ENCODE measurements around the gene BMP2. TPM values are rescaled to one million over a fixed set of nuclear protein-coding genes. Genes with fewer than 3 reads are reported as not detected.

BMP2 gene
- total and polyA plus RNA-seq, 2 donors from 2014 or later: 3.3 to 8.7 TPM

GRCh38 chr20:6746901-6747609 is 20.4 kb upstream of the BMP2 start:
- DNase-seq (no peak), FAIRE-seq (no peak)
- TF ChIP-seq CTCF (IDR thresholded peaks at IDR 0.05; ENCODE audit: borderline replicate concordance, extremely low read depth, insufficient read depth): no peak
- Histone ChIP-seq H3K4me1 (ENCODE audit: control insufficient read depth in 2 of 3, insufficient read depth in 2 of 3, low read depth in 1 of 3, low read length in 3 of 3) (no peaks in the 10 kb centered on the region), H3K27ac (ENCODE audit: low read depth in 2 of 2, low read length in 2 of 2) (no peak overlapping the region), H3K9ac (ENCODE audit: low read length in 3 of 3) (no peak overlapping the region), H3K27me3 (ENCODE audit: control insufficient read depth, insufficient read depth, low read length) (no peaks in the 10 kb centered on the region), H3K36me3 (ENCODE audit: control insufficient read depth in 2 of 3, insufficient read depth in 3 of 3, low read length in 3 of 3) (no peaks in the 10 kb centered on the region), H3K9me3 (ENCODE audit: control insufficient read depth in 2 of 3, insufficient read depth in 1 of 3, low read length in 3 of 3) (no peaks in the 10 kb centered on the region), H3K4me3 (ENCODE audit: low read length in 3 of 3) (no peak overlapping the region)
- intact Hi-C loops (cut with DNase I): no loop called here

DNA sequence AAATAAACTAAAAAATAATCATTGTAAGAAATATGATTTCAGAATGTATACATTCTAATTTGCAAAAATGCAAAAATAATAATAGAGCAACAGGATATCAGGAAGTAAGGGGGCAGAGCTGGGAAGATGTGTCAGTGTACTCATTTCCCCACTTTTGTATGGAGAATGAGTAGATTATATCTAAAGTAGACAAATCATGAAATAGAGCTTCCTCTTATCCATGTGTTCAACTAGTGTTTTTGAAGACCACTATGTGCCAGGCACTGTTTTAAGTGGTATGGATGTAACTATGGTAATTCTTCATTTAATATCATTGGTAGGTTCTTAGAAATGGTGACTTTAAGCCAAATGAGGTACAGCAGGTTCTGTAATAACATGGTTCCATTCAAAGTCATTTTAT is 17.0 kb upstream of the BMP2 start:
- H3K36me3 ChIP-seq (ENCODE audit: control insufficient read depth in 2 of 3, insufficient read depth in 3 of 3, low read length in 3 of 3): no peaks in the 10 kb centered on the region
- H3K9ac ChIP-seq (ENCODE audit: low read length in 3 of 3): no peak overlapping the region
- no peak overlapping the region for H3K27ac ChIP-seq (ENCODE audit: low read depth in 2 of 2, low read length in 2 of 2)
- no peaks in the 10 kb centered on the region for H3K27me3 ChIP-seq (ENCODE audit: control insufficient read depth, insufficient read depth, low read length)
- TF ChIP-seq CTCF (IDR thresholded peaks at IDR 0.05; ENCODE audit: borderline replicate concordance, extremely low read depth, insufficient read depth): no peak
- intact Hi-C loops (cut with DNase I): no loop called here
- no peaks in the 10 kb centered on the region for H3K4me1 ChIP-seq (ENCODE audit: control insufficient read depth in 2 of 3, insufficient read depth in 2 of 3, low read depth in 1 of 3, low read length in 3 of 3)
- FAIRE-seq (no peak), DNase-seq (no peak)
- H3K4me3 ChIP-seq (ENCODE audit: low read length in 3 of 3): no peak overlapping the region
- peaks cover 0 to 5% (median 0%) of the 10 kb centered on the region in 3 donors for H3K9me3 ChIP-seq (ENCODE audit: control insufficient read depth in 2 of 3, insufficient read depth in 1 of 3, low read length in 3 of 3)

GRCh38 chr20:6756693-6757595 is 10.5 kb upstream of the BMP2 start:
- Histone ChIP-seq H3K36me3 (ENCODE audit: control insufficient read depth in 2 of 3, insufficient read depth in 3 of 3, low read length in 3 of 3) (no peaks in the 10 kb centered on the region), H3K4me1 (ENCODE audit: control insufficient read depth in 2 of 3, insufficient read depth in 2 of 3, low read depth in 1 of 3, low read length in 3 of 3) (no peaks in the 10 kb centered on the region), H3K9ac (ENCODE audit: low read length in 3 of 3) (no peak overlapping the region), H3K27ac (ENCODE audit: low read depth in 2 of 2, low read length in 2 of 2) (no peak overlapping the region), H3K4me3 (ENCODE audit: low read length in 3 of 3) (no peak overlapping the region), H3K27me3 (ENCODE audit: control insufficient read depth, insufficient read depth, low read length) (no peaks in the 10 kb centered on the region), H3K9me3 (ENCODE audit: control insufficient read depth in 2 of 3, insufficient read depth in 1 of 3, low read length in 3 of 3) (peaks cover 0 to 5% (median 0%) of the 10 kb centered on the region in 3 donors)
- FAIRE-seq: no peak
- intact Hi-C loops (cut with DNase I): no loop called here
- DNase-seq: no peak
- TF ChIP-seq CTCF (IDR thresholded peaks at IDR 0.05; ENCODE audit: borderline replicate concordance, extremely low read depth, insufficient read depth): no peak

Data from kidney (tissue), 14 donors.